ENCODE results near the gene SLC51B. TPM values are rescaled to one million over a fixed set of nuclear protein-coding genes. Genes with fewer than 3 reads are reported as not detected.

SLC51B gene
- total and polyA plus RNA-seq, 2 of the 4 experiments (the other 2 are of a cell fraction): not detected

DNA sequence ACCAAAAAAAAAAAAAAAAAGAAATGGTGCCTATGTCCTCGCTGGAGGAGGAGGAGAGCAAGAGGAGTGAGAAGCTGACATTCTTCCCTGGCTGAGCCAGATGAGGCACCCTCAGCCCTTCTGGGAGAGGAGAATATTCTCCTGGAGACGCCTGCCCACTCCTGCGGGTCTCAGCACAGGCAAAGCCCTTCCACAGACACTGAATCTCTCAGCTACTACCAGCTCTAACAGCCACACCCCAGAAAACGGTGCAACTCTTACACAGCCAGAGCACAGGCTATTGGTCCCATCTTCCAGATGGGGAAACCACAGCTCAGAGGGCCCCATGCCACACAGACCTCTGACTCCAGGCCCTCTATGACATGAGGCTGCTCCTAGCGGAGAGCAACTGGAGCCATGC lies 16.9 kb downstream of the SLC51B start:
- H3K14ac ChIP-seq (replicated peaks; ENCODE audit: low read depth, low read length): no peak overlapping the region

More for the DNA sequence above, 16.9 kb downstream of the SLC51B start:
- Histone ChIP-seq H3K23ac (ENCODE audit: low read depth, low read length) (no peak overlapping the region), H3K79me1 (ENCODE audit: low read depth in 1 of 2, low read length in 2 of 2) (no peaks in the 10 kb centered on the region), H3K18ac (ENCODE audit: low read depth, low read length) (no peak overlapping the region), H2BK5ac (ENCODE audit: low read depth, low read length, poor library complexity, severe bottlenecking) (no peak overlapping the region), H3K9me3 (ENCODE audit: control insufficient read depth, insufficient read depth, low read length) (peaks cover 5% of the 10 kb centered on the region; the same call in 1 of the 2 replicates), H3K4ac (ENCODE audit: low read depth, low read length) (no peak overlapping the region), H3K9ac (ENCODE audit: low read depth, low read length) (no peak overlapping the region), H4K5ac (ENCODE audit: low read depth, low read length) (no peak overlapping the region), H3K27me3 (ENCODE audit: control insufficient read depth, insufficient read depth, low read length) (peaks cover 25% of the 10 kb centered on the region), H3K4me1 (ENCODE audit: control insufficient read depth, insufficient read depth, low read length) (peaks cover 7% of the 10 kb centered on the region; the same call in 1 of the 2 replicates), H4K20me1 (ENCODE audit: insufficient read depth, low read length) (no peaks in the 10 kb centered on the region), H4K8ac (ENCODE audit: low read depth in 2 of 2, low read length in 2 of 2) (no peak overlapping the region), H2BK20ac (ENCODE audit: low read depth, low read length) (no peak overlapping the region), H2AK5ac (ENCODE audit: low read depth, low read length) (no peak overlapping the region), H3K4me3 (ENCODE audit: insufficient read depth, low read depth, low read length) (no peak overlapping the region), H4K91ac (ENCODE audit: insufficient read depth, low read depth, low read length) (no peak overlapping the region), H3K56ac (ENCODE audit: extremely low read depth, insufficient read depth, low read length) (no peak overlapping the region), H3K36me3 (ENCODE audit: control insufficient read depth, insufficient read depth, low read length) (no peaks in the 10 kb centered on the region), H2AFZ (replicated peaks; ENCODE audit: low read length, poor library complexity) (no peak overlapping the region), H3K4me2 (ENCODE audit: low read depth, low read length) (no peak overlapping the region), H2BK15ac (ENCODE audit: low read depth, low read length) (no peak overlapping the region), H2AK9ac (replicated peaks; ENCODE audit: low read depth, low read length, poor library complexity) (no peak overlapping the region), H3K27ac (ENCODE audit: insufficient read depth, low read length) (no peak overlapping the region), H2BK120ac (ENCODE audit: low read depth, low read length) (no peak overlapping the region), H3K9me1 (ENCODE audit: insufficient read depth, low read length) (peaks cover 2% of the 10 kb centered on the region; the same call in 1 of the 2 replicates)
- BruUV-seq (replicated peaks): no TSS peak
- POLR2A ChIA-PET (ENCODE audit: unreplicated experiment): no interaction called here
- intact Hi-C loops (cut with micrococcal nuclease): no loop called here
- no peak for DNase-seq
- TF ChIP-seq POLR2A (IDR thresholded peaks at IDR 0.05; ENCODE audit: low read depth, low read length) (no peak), CHD1 (IDR thresholded peaks at IDR 0.05; ENCODE audit: low read depth, low read length) (no peak), BHLHE40 (IDR thresholded peaks at IDR 0.05; ENCODE audit: low read depth, low read length) (no peak), CTCF (conservative IDR thresholded peaks at IDR 0.05; ENCODE audit: low read depth, low read length) (no peak), MXI1 (IDR thresholded peaks at IDR 0.05; ENCODE audit: borderline replicate concordance, low read depth, low read length) (no peak), MAZ (IDR thresholded peaks at IDR 0.05; ENCODE audit: borderline replicate concordance, low read depth, low read length) (no peak), CEBPB (IDR thresholded peaks at IDR 0.05; ENCODE audit: low read depth, low read length) (no peak), SMC3 (IDR thresholded peaks at IDR 0.05; ENCODE audit: low read depth, low read length) (no peak), RCOR1 (IDR thresholded peaks at IDR 0.05; ENCODE audit: insufficient replicate concordance, low read length) (no peak), MAFK (IDR thresholded peaks at IDR 0.05; ENCODE audit: low read depth, low read length) (no peak), RFX5 (IDR thresholded peaks at IDR 0.05; ENCODE audit: low read depth, low read length) (no peak), NFE2L2 (IDR thresholded peaks at IDR 0.05; ENCODE audit: low read depth, low read length) (no peak), RAD21 (IDR thresholded peaks at IDR 0.05; ENCODE audit: low read length) (no peak), FOS (IDR thresholded peaks at IDR 0.05; ENCODE audit: low read depth, low read length) (no peak)
- TF ChIP-seq, protein P1, sequence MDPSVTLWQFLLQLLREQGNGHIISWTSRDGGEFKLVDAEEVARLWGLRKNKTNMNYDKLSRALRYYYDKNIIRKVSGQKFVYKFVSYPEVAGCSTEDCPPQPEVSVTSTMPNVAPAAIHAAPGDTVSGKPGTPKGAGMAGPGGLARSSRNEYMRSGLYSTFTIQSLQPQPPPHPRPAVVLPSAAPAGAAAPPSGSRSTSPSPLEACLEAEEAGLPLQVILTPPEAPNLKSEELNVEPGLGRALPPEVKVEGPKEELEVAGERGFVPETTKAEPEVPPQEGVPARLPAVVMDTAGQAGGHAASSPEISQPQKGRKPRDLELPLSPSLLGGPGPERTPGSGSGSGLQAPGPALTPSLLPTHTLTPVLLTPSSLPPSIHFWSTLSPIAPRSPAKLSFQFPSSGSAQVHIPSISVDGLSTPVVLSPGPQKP (IDR thresholded peaks at IDR 0.05; ENCODE audit: borderline replicate concordance, low read depth, low read length): no peak
- TF ChIP-seq, protein P2, sequence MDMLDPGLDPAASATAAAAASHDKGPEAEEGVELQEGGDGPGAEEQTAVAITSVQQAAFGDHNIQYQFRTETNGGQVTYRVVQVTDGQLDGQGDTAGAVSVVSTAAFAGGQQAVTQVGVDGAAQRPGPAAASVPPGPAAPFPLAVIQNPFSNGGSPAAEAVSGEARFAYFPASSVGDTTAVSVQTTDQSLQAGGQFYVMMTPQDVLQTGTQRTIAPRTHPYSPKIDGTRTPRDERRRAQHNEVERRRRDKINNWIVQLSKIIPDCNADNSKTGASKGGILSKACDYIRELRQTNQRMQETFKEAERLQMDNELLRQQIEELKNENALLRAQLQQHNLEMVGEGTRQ (IDR thresholded peaks at IDR 0.05; ENCODE audit: low read depth, low read length): no peak
- WGBS, 2 experiments (ENCODE audit: extremely low coverage in 2 of 2, insufficient read length in 1 of 2): 86% methylated on average over 1 of the region's 5 CpGs; no CpG with 5 or more reads in 1 of the 2 experiments
- CTCF ChIA-PET: interaction anchor here (0.7 to 2.4 kb wide), 4 partner anchors 8 to 39 kb away, joined by 3 to 6 read pairs (median 4); no protein-coding TSS in a partner anchor
- ATAC-seq (ENCODE audit: low read depth): no peak
- in situ Hi-C loops (cut with MboI; ENCODE audit: low sequenced_read_pairs): no loop called here
- dilution Hi-C loops (cut with HindIII; ENCODE audit: low sequenced_read_pairs, unreplicated experiment): no loop called here

All from IMR-90 (cell line).